Measurements from ENCODE around the gene LAPTM4A.
A peak's percentile ranks its signal among the peaks of the same experiment; 100 is the strongest.
"Not testable (repeated sequence)": the region's sequence is repeated elsewhere in the genome, so short reads cannot be mapped to it uniquely, and the experiment has no call there.

Gene LAPTM4A

DNA sequence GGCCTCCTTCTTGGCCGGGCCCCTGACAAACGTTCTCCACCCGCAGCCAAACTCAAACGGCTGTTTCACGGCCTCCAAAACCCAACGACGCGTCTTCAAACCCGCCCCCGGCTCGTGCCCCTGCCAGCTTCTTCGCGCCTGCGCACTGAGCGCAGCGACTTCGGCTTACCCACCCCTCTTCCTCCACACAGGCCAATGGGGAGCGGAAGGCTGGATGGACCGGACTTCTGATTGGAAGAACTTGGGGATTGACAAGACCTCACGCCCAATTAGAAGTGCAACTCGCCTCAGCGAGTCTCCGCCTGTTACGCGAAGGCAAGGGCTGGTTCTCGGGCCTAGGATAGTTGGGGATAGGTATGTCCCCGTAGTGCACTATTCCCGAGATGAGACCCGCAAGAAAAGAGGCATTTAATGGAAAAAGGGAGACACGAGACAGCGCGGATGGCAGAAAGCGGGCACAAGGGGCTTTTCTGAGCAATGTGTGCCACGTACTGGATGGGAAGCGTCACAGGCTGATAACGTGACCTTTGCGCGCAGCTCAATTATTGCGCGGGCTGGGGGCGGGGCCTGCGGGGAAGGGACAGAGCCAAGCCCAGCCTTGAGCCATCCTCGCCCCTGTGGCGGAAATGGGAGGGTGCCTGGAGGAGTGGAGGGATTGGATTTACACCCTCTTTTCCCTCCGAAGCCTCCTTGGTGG, at the start of gene LAPTM4A:
LAPTM4A (minus strand) TSS at position 97 of the 697 bp plus-strand sequence. CDS start 108 bp downstream, outside the sequence.
- peak; percentile 99 for DNase-seq

DNA sequence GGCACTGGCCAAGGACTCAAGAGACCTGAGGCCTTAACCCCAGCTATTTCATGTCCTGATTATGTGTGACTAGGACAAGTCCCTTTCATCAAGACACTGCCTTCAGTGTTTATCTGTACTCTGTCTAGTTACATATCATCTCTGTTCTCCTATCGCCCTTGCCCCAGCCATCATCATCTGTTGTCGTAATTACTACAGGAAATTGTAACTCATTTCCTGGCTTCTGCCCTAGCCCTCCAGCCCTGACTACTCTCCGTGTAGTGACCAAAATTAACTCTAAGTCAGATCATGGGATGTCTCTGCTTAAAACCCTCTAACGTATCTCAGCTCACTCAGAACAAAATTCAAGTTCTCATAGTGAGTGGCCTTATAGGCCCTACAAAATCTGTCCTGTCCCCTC, 49.3 kb upstream of the LAPTM4A start:
- DNase-seq = no peak

GRCh38 chr2:20099780-20100179, 48.4 kb upstream of the LAPTM4A start:
- no peak for DNase-seq

- peak; percentile 75 for DNase-seq
Measured at GRCh38 chr2:20097889-20098714, 46.7 kb upstream of the LAPTM4A start.

DNA sequence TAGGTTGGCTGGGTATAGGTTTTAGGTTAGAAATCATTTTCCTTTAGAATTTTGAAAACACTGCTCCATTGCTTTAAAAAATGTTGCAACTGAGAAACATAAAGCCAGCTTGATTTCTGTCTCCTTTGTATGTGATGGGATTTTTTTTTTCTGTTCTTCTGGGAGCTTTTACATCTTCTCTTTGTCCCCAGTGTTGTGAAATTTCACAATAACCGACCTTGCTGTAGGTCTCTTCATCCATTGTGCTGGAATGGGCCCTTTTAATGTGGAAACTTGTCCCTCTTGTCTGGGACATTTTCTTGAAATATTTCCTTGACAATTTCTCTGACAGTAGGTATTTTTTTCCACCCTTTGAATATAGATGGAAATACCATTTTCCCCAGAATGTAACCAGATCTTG, 44.0 kb upstream of the LAPTM4A start:
- no peak for DNase-seq

DNA sequence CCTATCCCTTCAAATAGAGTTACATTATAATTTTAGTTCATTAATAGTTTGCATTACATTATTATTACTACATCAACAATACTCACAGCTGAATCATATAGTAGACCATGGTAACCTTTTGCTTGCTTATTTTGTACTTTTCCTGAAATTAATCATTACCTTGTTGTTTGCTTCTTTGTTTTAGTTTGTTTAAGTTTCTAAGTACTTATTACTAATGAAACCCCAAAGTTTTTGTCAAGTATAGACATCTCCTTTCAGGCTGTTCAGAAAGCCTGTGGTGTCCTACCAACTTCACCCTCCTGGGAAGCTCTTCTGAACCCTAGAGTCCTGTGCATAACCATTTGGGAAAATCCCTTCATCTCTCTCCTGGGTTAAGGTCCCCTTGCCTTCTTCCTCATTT, 43.5 kb upstream of the LAPTM4A start:
- no peak for DNase-seq

DNA sequence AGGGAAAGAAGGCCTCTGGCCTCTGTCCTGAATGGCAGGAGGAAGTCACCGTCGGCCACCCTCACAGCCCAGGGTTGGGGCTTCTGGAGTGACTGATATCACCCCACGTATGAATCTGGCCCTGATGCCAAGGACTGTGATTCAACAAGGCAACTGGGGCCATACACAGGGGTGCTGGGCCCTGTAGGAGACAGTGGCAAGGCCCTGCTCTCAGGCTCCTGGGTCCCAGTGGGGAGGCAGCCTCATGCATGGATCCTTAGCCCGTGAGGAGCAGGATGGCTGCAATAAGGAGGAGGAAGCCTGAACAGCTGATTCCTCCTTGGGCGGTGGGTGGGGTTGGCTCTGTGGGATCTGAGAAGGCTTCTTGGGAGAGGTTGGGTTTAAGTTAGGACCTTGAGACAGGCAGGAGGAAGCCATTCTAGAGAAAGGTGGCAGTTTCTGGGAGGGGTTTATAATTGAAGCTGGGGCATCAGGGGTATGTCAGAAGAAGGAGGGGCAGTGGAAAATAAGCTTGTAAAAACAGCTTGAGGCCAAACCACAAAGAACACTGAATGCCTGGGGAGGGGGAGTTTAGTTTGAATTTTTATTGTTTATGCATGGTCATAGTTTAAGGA, 42.8 kb upstream of the LAPTM4A start:
- no peak for DNase-seq

DNA sequence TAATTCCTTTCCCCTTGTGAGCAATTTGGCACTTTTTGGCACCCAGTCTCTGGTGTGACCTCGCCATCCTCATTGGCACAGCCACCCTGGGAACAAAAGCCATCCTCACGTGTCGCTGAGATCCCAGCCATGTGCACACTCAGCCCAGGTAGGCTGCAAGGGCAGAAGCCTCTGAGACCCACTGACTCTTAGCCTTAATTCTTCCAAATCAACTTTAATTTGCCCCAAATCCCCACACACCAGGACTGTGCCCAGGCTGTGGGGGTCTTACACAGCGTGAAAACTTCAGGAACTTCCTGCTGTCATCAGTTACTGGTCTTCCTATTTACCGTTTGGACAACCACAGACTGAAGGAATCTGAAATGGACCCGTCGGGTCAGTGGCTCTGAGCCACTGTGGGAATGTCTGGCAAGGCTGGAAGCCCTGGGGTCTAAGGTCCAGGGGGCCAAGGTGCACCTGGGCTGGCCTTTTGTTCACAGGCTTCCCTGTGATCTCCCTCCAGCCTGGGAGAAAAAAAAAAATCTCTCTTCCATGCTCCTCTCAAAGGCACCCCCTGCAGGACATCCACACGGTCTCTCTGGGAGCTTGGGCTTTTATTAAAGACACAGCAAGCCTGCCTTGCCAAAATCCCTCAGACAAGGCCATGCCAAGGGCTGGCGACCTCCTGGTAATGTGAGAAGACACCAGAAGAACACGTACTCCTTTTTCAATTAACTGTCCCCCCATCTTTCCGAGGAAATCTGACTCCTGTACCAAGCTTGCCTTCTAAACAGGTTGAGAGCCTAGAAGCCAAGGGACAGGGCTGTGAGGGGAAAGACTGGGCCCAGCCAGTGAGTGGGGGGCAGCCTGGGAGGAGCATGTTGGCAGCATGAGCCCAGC, 42.1 kb upstream of the LAPTM4A start:
- DNase-seq = no peak

DNA sequence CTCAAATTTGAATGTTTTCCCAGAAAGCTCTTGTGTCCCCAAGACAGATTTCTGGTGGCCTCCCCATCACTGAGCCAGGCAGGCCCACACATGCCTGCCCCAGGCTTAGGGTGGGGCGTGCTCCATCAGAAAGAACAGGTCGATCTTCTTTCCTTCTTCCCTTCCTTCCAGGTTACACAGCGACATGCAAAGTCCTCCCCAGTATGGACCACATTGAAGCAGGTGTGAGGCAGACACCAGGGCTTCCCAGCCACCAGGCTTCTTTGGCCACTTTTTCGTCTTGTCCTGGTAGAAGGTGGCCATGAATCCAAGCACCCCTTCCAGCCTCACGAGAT, 41.4 kb upstream of the LAPTM4A start:
- DNase-seq = no peak

- DNase-seq = no peak
Measured at GRCh38 chr2:20092226-20092900, 40.9 kb upstream of the LAPTM4A start.

DNA sequence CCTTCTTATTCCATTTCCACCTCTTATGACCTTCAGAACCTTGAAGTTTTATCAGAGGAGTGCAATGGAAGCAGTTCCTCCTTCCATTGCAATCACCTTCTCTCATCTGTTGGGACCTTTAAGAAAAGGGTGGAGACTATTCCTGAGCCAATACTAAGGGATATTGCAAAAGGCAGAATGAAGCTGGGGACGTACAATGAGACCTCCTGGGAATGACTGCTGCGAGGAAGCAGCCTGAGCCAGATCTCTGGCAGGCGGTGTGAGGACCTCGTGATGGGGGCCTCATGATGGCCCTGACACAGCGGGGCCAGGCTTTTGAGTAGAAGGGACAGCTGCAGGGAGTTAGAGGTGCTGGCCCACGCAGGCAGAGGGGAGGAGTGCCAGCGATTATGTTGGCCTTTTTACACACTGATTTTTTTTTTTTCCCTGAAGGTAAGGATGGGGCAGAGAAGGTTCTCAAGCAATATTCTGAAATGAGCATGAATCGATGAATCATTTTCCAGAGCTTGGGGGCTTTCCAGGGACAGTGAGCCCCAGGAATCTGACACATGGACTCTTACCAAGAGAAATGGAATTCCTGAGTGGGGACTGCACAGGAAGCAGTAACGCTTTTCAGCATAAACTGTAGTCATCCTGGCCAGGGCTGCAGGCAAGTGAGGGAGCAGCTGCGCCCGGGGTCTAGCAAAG, 40.0 kb upstream of the LAPTM4A start:
- no peak for DNase-seq

GRCh38 chr2:20089715-20090464, 38.5 kb upstream of the LAPTM4A start:
- DNase-seq = no peak

- DNase-seq = not testable (repeated sequence)
Measured at GRCh38 chr2:20085909-20086308, 34.5 kb upstream of the LAPTM4A start.

- DNase-seq = not testable (repeated sequence)
Measured at GRCh38 chr2:20082812-20083211, 31.4 kb upstream of the LAPTM4A start.

- DNase-seq = no peak
Measured at GRCh38 chr2:20081841-20082240, 30.4 kb upstream of the LAPTM4A start.

- DNase-seq = no peak
Measured at GRCh38 chr2:20080839-20081415, 29.5 kb upstream of the LAPTM4A start.

DNA sequence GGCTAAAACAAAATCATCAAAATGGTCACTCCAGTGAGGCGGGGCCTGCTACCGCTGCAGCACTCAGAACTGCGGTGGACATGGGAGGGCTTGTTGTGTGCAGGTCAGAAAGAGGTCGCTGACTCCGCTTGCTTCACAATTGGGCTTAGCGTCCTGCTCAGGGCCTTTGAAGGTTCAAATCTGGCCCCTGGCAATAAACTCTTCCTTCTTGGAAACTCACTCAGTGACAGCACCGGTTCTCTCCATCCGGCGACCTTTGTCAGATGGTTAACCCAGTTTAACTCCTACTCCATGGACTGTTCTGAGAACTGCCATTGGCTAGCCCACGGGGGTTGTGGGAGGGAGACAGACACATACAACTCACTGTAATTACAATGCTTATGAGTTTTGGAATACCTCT, 29.0 kb upstream of the LAPTM4A start:
- no peak for DNase-seq

DNA sequence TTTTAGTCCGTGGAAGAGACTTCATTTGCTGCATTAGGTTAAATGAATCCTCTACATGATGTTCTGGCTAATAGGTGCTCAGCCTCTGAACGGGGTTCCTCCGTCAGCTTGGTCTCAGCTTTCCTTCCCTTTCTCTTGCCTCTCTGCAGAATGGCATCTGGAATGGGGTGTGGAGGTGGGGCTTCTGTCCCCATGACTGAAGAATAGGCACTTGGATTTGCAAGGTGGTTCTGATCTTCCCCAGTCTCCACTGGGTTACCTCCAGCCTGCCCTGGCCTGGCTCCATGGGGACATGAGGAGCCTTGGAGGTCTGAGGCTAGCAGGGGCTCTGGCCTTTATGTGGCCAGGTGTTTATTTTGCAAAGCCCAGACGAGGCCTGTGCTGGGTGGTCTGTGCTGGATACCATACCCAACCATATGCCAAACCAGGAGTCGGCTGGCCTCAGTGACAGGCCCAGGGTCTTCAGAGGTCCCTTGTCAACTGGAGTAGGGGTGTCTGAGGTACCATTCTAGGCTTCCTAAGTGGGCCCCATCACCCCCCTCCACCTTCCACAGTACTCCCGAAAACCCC, 28.2 kb upstream of the LAPTM4A start:
- no peak for DNase-seq

GRCh38 chr2:20077411-20077940, 26.0 kb upstream of the LAPTM4A start:
- no peak for DNase-seq

DNA sequence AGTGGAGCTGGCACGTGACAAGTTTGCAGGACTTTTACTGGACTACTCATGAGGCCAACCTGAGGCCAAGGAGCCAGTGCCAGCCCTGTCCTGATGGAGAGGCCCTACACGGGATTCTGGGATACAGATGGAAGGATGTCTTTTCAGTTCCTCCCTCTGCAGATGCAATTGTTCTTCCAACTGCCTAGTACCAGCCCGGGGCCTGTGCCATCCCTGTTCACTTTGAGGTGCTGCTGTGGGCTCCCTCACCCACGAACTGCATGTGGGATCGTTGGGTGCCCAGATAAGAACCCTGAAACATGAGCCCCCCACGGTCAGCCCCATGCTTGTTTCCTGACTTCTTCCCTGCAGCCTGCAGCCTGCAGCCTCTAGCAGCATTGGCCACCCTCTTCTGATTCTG, 25.3 kb upstream of the LAPTM4A start:
- DNase-seq = no peak

Measured in DMS79 (cell line).